MCF 10A (cell line): Measurements from ENCODE around the gene CAMSAP1. TPM values are rescaled to one million over a fixed set of nuclear protein-coding genes. Genes with fewer than 3 reads are reported as not detected.
"Not testable (repeated sequence)": the region's sequence is repeated elsewhere in the genome, so short reads cannot be mapped to it uniquely, and the experiment has no call there.

Experiments used
- BruUV-seq: library from RNA; stranded (reverse); fragments of 400-500 nt; replicated peaks from 2 replicates; lab custom pipeline; 2021; lab: Mats Ljungman, UMichigan
- CTCF ChIA-PET: fragments of 300-600 bp; sonication (Branson Sonifier 250); formaldehyde crosslinking; extraction: SDS; loops from one replicate; lab custom pipeline; 2021; ENCODE audit warnings: antibody characterized with exemption, inconsistent platforms; lab: Yijun Ruan, JAX
- POLR2A ChIA-PET: fragments of 300-600, 350-650 bp; sonication (Branson Sonifier 250); formaldehyde crosslinking; extraction: SDS; loops from one replicate; lab custom pipeline; 2020; ENCODE audit warnings: antibody characterized with exemption, inconsistent platforms; lab: Yijun Ruan, JAX
- DNase-seq: peaks from one replicate; pipeline ENCODE4 v3.0.0-alpha.2; 2018; ENCODE audit not compliant: unreplicated experiment
- H3K27ac Mint-ChIP-seq: one replicate; pipeline ENCODE4 v1.8.0; 2022; ENCODE audit warnings: mild to moderate bottlenecking, low read depth, mixed read lengths; ENCODE audit not compliant: unreplicated experiment
- H3K27me3 Mint-ChIP-seq: one replicate; pipeline ENCODE4 v1.8.0; 2022; ENCODE audit warnings: mixed read lengths; ENCODE audit not compliant: insufficient read depth, unreplicated experiment
- H3K36me3 Mint-ChIP-seq: one replicate; pipeline ENCODE4 v1.8.0; 2022; ENCODE audit warnings: mild to moderate bottlenecking, moderate library complexity, mixed read lengths; ENCODE audit not compliant: insufficient read depth, unreplicated experiment
- H3K4me1 Mint-ChIP-seq: one replicate; pipeline ENCODE4 v1.8.0; 2022; ENCODE audit warnings: mixed read lengths; ENCODE audit not compliant: insufficient read depth, unreplicated experiment
- H3K4me3 Mint-ChIP-seq: one replicate; pipeline ENCODE4 v1.8.0; 2022; ENCODE audit warnings: mild to moderate bottlenecking, moderate library complexity, mixed read lengths; ENCODE audit not compliant: unreplicated experiment
- H3K9me3 Mint-ChIP-seq: one replicate; pipeline ENCODE4 v1.8.0; 2022; ENCODE audit warnings: mixed read lengths; ENCODE audit not compliant: unreplicated experiment
- CTCF ChIP-seq: fragments of 200-600 bp; IDR thresholded peaks from one replicate; pipeline ENCODE4 v1.8.0; 2022; ENCODE audit warnings: antibody characterized with exemption, mild to moderate bottlenecking; ENCODE audit not compliant: unreplicated experiment
- intact Hi-C: fragments of 100-400 bp; cut with micrococcal nuclease; formaldehyde crosslinking; loops from 2 replicates; pipeline ENCODE4 v1.14.1; 2022
- total RNA-seq: library from RNA; stranded (reverse); gene quantifications from 2 replicates; pipeline ENCODE4 v1.2.3, GENCODE V29; 2022

Gene CAMSAP1
- total RNA-seq, 1 experiment from 2014 or later: 39.5 TPM

GRCh38 chr9:135895202-135895848 is 12.0 kb downstream of the CAMSAP1 start:
- no TSS peak for BruUV-seq
- peaks cover 50% of the 10 kb centered on the region for H3K4me1 Mint-ChIP-seq
- peaks cover 6% of the 10 kb centered on the region for H3K36me3 Mint-ChIP-seq
- H3K27ac Mint-ChIP-seq: no peak overlapping the region
- no peaks in the 10 kb centered on the region for H3K27me3 Mint-ChIP-seq
- no peak for DNase-seq
- no peak for TF ChIP-seq CTCF
- CTCF ChIA-PET: no interaction called here
- POLR2A ChIA-PET: interaction anchor here (1.4 kb wide), 1 partner anchor 10 kb away, joined by 4 read pairs; no protein-coding TSS in a partner anchor
- no peak overlapping the region for H3K4me3 Mint-ChIP-seq
- peaks cover 30% of the 10 kb centered on the region for H3K9me3 Mint-ChIP-seq
- intact Hi-C loops: no loop called here

GRCh38 chr9:135893104-135893503 is 14.2 kb downstream of the CAMSAP1 start:
- Mint-ChIP-seq H3K4me1 (peaks cover 64% of the 10 kb centered on the region), H3K27me3 (no peaks in the 10 kb centered on the region), H3K36me3 (peaks cover 6% of the 10 kb centered on the region), H3K9me3 (peaks cover 21% of the 10 kb centered on the region), H3K27ac (peak overlapping the region; percentile 65), H3K4me3 (no peak overlapping the region)
- intact Hi-C loops: no loop called here
- ChIA-PET CTCF (no interaction called here), POLR2A (interaction anchor here (2.4 kb wide), 1 partner anchor 12 kb away, joined by 9 read pairs; no protein-coding TSS in a partner anchor)
- DNase-seq: no peak
- BruUV-seq: no TSS peak
- TF ChIP-seq CTCF: no peak

- Mint-ChIP-seq H3K9me3 (peaks cover 16% of the 10 kb centered on the region), H3K4me1 (peaks cover 62% of the 10 kb centered on the region)
- ChIA-PET CTCF (interaction anchor here (1.4 kb wide), 1 partner anchor 28 kb away, joined by 3 read pairs; no protein-coding TSS in a partner anchor), POLR2A (interaction anchor here (1.6 to 2.4 kb wide), 2 partner anchors 13 to 69 kb away, joined by 3 to 9 read pairs; partner anchors contain the start of gene UBAC1)
- BruUV-seq, H3K4me3 Mint-ChIP-seq, H3K36me3 Mint-ChIP-seq, intact Hi-C loops, H3K27ac Mint-ChIP-seq, H3K27me3 Mint-ChIP-seq, DNase-seq: not testable (repeated sequence)
These were observed 15.0 kb downstream of the CAMSAP1 start for GRCh38 chr9:135892327-135892726.

- Mint-ChIP-seq H3K36me3 (peaks cover 6% of the 10 kb centered on the region), H3K27me3 (no peaks in the 10 kb centered on the region), H3K4me1 (peaks cover 70% of the 10 kb centered on the region), H3K4me3 (no peak overlapping the region), H3K9me3 (peaks cover 16% of the 10 kb centered on the region), H3K27ac (peak overlapping the region; percentile 72)
- intact Hi-C loops: no loop called here
- ChIA-PET CTCF (interaction anchor here (0.7 to 2.9 kb wide), 6 partner anchors 13 to 332 kb away, joined by 3 to 18 read pairs (median 4); no protein-coding TSS in a partner anchor), POLR2A (interaction anchor here (0.9 to 3.0 kb wide), 7 partner anchors 10 to 70 kb away, joined by 3 to 39 read pairs (median 4); partner anchors contain the start of genes CAMSAP1 and UBAC1)
- DNase-seq: peak; percentile 12
- BruUV-seq: no TSS peak
- no peak for TF ChIP-seq CTCF
These were observed 16.2 kb downstream of the CAMSAP1 start for GRCh38 chr9:135891027-135891631.
